H1 (cell line): ENCODE data around the gene CDR2. TPM values are rescaled to one million over a fixed set of nuclear protein-coding genes. Genes with fewer than 3 reads are reported as not detected.
"Not testable (repeated sequence)": the region's sequence is repeated elsewhere in the genome, so short reads cannot be mapped to it uniquely, and the experiment has no call there.

Experiments used
- CTCF ChIA-PET: fragments of 300-600 bp; sonication (Branson Sonifier 250); formaldehyde crosslinking; loops from one replicate; lab custom pipeline; 2021; ENCODE audit not compliant: partially characterized antibody; lab: Charles Lee
- POLR2A ChIA-PET: fragments of 300-600 bp; sonication (Branson Sonifier 250); formaldehyde crosslinking; loops from one replicate; lab custom pipeline; 2021; ENCODE audit warnings: inconsistent platforms; ENCODE audit not compliant: partially characterized antibody; lab: Charles Lee
- DNase-seq, 2 experiments: peaks; one replicate each; pipeline versions ENCODE4 v3.0.0 to v3.0.0-alpha.2; 2010 to 2022; ENCODE audit warnings: low spot score in 2 of 2, low read depth in 1 of 2, mixed read lengths in 1 of 2
- FAIRE-seq: peaks from 2 replicates; lab custom pipeline; 2011; peaks lifted over from hg19 to GRCh38; lab: Jason Lieb, UNC
- H2AFZ ChIP-seq: 2 replicates; pipeline ENCODE4 v1.8.1; 2012; ENCODE audit warnings: low read length, inconsistent platforms
- H2AK5ac ChIP-seq: 2 replicates; pipeline ENCODE4 v1.6.1; 2013; ENCODE audit warnings: low read depth, low read length
- H2BK120ac ChIP-seq: replicated peaks from 2 replicates; pipeline ENCODE3; 2013; ENCODE audit warnings: low read depth, low read length, inconsistent platforms
- H2BK12ac ChIP-seq: 2 replicates; pipeline ENCODE4 v1.6.1; 2013; ENCODE audit warnings: low read depth, low read length
- H2BK15ac ChIP-seq: 2 replicates; pipeline ENCODE4 v1.6.1; 2013; ENCODE audit warnings: low read length
- H2BK20ac ChIP-seq: 2 replicates; pipeline ENCODE4 v1.6.1; 2013; ENCODE audit warnings: low read length
- H2BK5ac ChIP-seq: 2 replicates; pipeline ENCODE4 v1.6.1; 2013; ENCODE audit warnings: low read depth, low read length
- H3K14ac ChIP-seq: 2 replicates; pipeline ENCODE4 v1.6.1; 2013; ENCODE audit warnings: inconsistent platforms; ENCODE audit not compliant: insufficient read length
- H3K18ac ChIP-seq: 2 replicates; pipeline ENCODE4 v1.6.1; 2013; ENCODE audit warnings: low read length; ENCODE audit errors: extremely low read depth
- H3K23ac ChIP-seq: 2 replicates; pipeline ENCODE4 v1.6.1; 2013; ENCODE audit warnings: inconsistent platforms; ENCODE audit not compliant: insufficient read length
- H3K23me2 ChIP-seq: 2 replicates; pipeline ENCODE4 v1.6.1; 2013; ENCODE audit warnings: low read depth, low read length
- H3K27ac ChIP-seq: 2 replicates; pipeline ENCODE4 v1.6.1; 2011; ENCODE audit warnings: low read depth, low read length, inconsistent platforms
- H3K27me3 ChIP-seq, 4 experiments: replicated peaks in 1 of 4; 1 replicate in 1 of 4; 2 replicates in 3 of 4; pipeline versions ENCODE4 v1.6.1 to v1.8.1; 2011 to 2013; ENCODE audit warnings: low read length in 3 of 4, mild to moderate bottlenecking in 3 of 4, inconsistent platforms in 2 of 4, mixed read lengths in 2 of 4, moderate library complexity in 1 of 4; ENCODE audit not compliant: control insufficient read depth in 3 of 4, insufficient read depth in 3 of 4; ENCODE audit errors: extremely low read depth in 1 of 4
- H3K36me3 ChIP-seq, 4 experiments: 2 replicates each; pipeline versions ENCODE4 v1.6.1 to v1.8.1; 2011 to 2013; ENCODE audit warnings: mild to moderate bottlenecking in 4 of 4, low read length in 3 of 4, moderate library complexity in 2 of 4, control low read depth in 1 of 4, inconsistent platforms in 1 of 4; ENCODE audit not compliant: insufficient read depth in 4 of 4, control insufficient read depth in 2 of 4
- H3K4ac ChIP-seq: replicated peaks from 2 replicates; pipeline ENCODE3; 2013; ENCODE audit warnings: low read length, low read depth, mixed read lengths, inconsistent platforms; ENCODE audit not compliant: insufficient read length
- H3K4me1 ChIP-seq, 4 experiments: replicated peaks in 1 of 4; 1 replicate in 1 of 4; 2 replicates in 3 of 4; pipeline versions ENCODE4 v1.6.1 to v1.8.1; 2011 to 2013; ENCODE audit warnings: low read length in 3 of 4, inconsistent platforms in 2 of 4, mixed read lengths in 1 of 4; ENCODE audit not compliant: insufficient read depth in 4 of 4, control insufficient read depth in 3 of 4
- H3K4me2 ChIP-seq, 2 experiments: 2 replicates each; pipeline versions ENCODE4 v1.6.1 to v1.8.1; 2011 to 2013; ENCODE audit warnings: low read depth in 2 of 2, low read length in 2 of 2, control low read depth in 1 of 2, inconsistent platforms in 1 of 2, mild to moderate bottlenecking in 1 of 2; ENCODE audit not compliant: insufficient read depth in 1 of 2
- H3K4me3 ChIP-seq, 4 experiments: fragments of 200-600, 300-600 bp in 1 of 4; sonication (generic), shearing (Covaris generic), sonication (Bioruptor Twin) in 1 of 4; 2 replicates each; pipeline versions ENCODE4 v1.5.1 to v1.8.1; 2011 to 2016; ENCODE audit warnings: low read length in 4 of 4, low read depth in 3 of 4, control low read depth in 2 of 4, inconsistent platforms in 2 of 4, mild to moderate bottlenecking in 2 of 4, mixed read lengths in 1 of 4, moderate library complexity in 1 of 4; ENCODE audit not compliant: insufficient read depth in 2 of 4; ENCODE audit errors: extremely low read depth in 1 of 4
- H3K56ac ChIP-seq: replicated peaks from 2 replicates; pipeline ENCODE3; 2013; ENCODE audit warnings: low read depth, mild to moderate bottlenecking, mixed read lengths, low read length, inconsistent platforms; ENCODE audit not compliant: insufficient read length
- H3K79me1 ChIP-seq: 2 replicates; pipeline ENCODE4 v1.6.1; 2013; ENCODE audit warnings: low read depth, low read length, control low read depth
- H3K79me2 ChIP-seq, 2 experiments: 2 replicates each; pipeline versions ENCODE4 v1.6.1 to v1.8.1; 2012 to 2013; ENCODE audit warnings: low read length in 2 of 2, mild to moderate bottlenecking in 2 of 2, inconsistent platforms in 1 of 2; ENCODE audit not compliant: insufficient read depth in 2 of 2, control insufficient read depth in 1 of 2
- H3K9ac ChIP-seq, 4 experiments: replicated peaks in 1 of 4; 1 replicate in 1 of 4; 2 replicates in 3 of 4; pipeline versions ENCODE4 v1.6.1 to v1.8.1; 2011 to 2013; ENCODE audit warnings: low read depth in 3 of 4, low read length in 3 of 4, control low read depth in 2 of 4, mild to moderate bottlenecking in 2 of 4, moderate library complexity in 2 of 4, inconsistent platforms in 1 of 4; ENCODE audit errors: extremely low read depth in 1 of 4
- H3K9me3 ChIP-seq, 2 experiments: 2 replicates each; pipeline versions ENCODE4 v1.6.1 to v1.8.1; 2012 to 2013; ENCODE audit warnings: mild to moderate bottlenecking in 2 of 2, moderate library complexity in 2 of 2, control low read depth in 1 of 2, inconsistent platforms in 1 of 2, low read depth in 1 of 2, low read length in 1 of 2, mixed read lengths in 1 of 2; ENCODE audit not compliant: insufficient read depth in 2 of 2
- H4K20me1 ChIP-seq, 2 experiments: replicated peaks in 1 of 2; 2 replicates each; pipeline versions ENCODE3 to v1.8.1; 2011 to 2013; ENCODE audit warnings: inconsistent platforms in 2 of 2, low read length in 2 of 2, mild to moderate bottlenecking in 1 of 2; ENCODE audit not compliant: insufficient read depth in 2 of 2, control insufficient read depth in 1 of 2
- H4K5ac ChIP-seq: 2 replicates; pipeline ENCODE4 v1.6.1; 2013; ENCODE audit warnings: low read length, low read depth, mixed read lengths, inconsistent platforms; ENCODE audit not compliant: insufficient read length
- H4K8ac ChIP-seq: 2 replicates; pipeline ENCODE4 v1.8.0; 2013; ENCODE audit warnings: mild to moderate bottlenecking, moderate library complexity, low read length, inconsistent platforms; ENCODE audit not compliant: insufficient read depth; ENCODE audit errors: extremely low read depth
- H4K91ac ChIP-seq: replicated peaks from 2 replicates; pipeline ENCODE3; 2013; ENCODE audit warnings: low read length, mixed read lengths, inconsistent platforms; ENCODE audit not compliant: insufficient read length
- WGBS, 2 experiments: shearing (Covaris generic) in 1 of 2; methylation state at CpG; one replicate each; pipeline versions ENCODE4 v1.1.6 to v1.1.7; 2013 to 2015; ENCODE audit warnings: low lambda C conversion rate in 2 of 2, mixed read lengths in 2 of 2, inconsistent platforms in 1 of 2, low coverage in 1 of 2, missing lambda C conversion rate in 1 of 2; ENCODE audit not compliant: insufficient replicate concordance in 2 of 2, insufficient coverage in 1 of 2, insufficient read length in 1 of 2; ENCODE audit errors: extremely low coverage in 1 of 2, missing lambda C conversion rate in 1 of 2; 5-methylcytosine and 5-hydroxymethylcytosine counted together
- polyA plus RNA-seq, 7 experiments: library from polyadenylated mRNA; depleted of rRNA in 3 of 7; stranded (reverse) in 5 of 7; unstranded in 2 of 7; fragments of >200 nt in 5 of 7; fragments of 200-250 nt in 2 of 7; gene quantifications; 1 replicate in 5 of 7; 2 replicates in 1 of 7; 4 replicates in 1 of 7; pipeline versions ENCODE4 v1.2.1 to v1.2.3, GENCODE V29; 2011 to 2013; ENCODE audit warnings: missing spikeins in 2 of 7, mixed read lengths in 2 of 7
- total RNA-seq: library from RNA; stranded (reverse); fragmentation: NEBNext Ultra II Directional; extraction: Animal tissue kit (Norgen Biotek cat#: 25700); gene quantifications from 2 replicates; pipeline ENCODE4 v1.2.1, GENCODE V29; 2021

Gene CDR2
- total and polyA plus RNA-seq, 2 of the 8 experiments (the other 6 are each of a cell fraction or from before 2014, with no cell fraction given): 16.3 to 34.9 TPM

- Histone ChIP-seq H4K20me1 (peaks cover 16 to 36% of the 10 kb centered on the region in 2 experiments), H3K79me1 (peaks cover 15% of the 10 kb centered on the region; the same call in 1 of the 2 replicates), H3K79me2 (peaks cover 7 to 71% of the 10 kb centered on the region in 2 experiments; a peak in 2 of 4 replicates), H3K36me3 (peaks cover 5 to 28% (median 18%) of the 10 kb centered on the region in 4 experiments; a peak in 7 of 8 replicates)
- not testable (repeated sequence) for DNase-seq, H2AK5ac ChIP-seq, H2BK20ac ChIP-seq, H3K9me3 ChIP-seq, H4K5ac ChIP-seq, H3K56ac ChIP-seq, H2BK5ac ChIP-seq, H3K9ac ChIP-seq, FAIRE-seq, H2BK15ac ChIP-seq, H3K27ac ChIP-seq, H3K14ac ChIP-seq, H3K27me3 ChIP-seq, H4K91ac ChIP-seq, H3K4ac ChIP-seq, H3K4me2 ChIP-seq, H2AFZ ChIP-seq, H3K4me1 ChIP-seq, H2BK120ac ChIP-seq, H3K23ac ChIP-seq, H3K4me3 ChIP-seq, H3K18ac ChIP-seq, H3K23me2 ChIP-seq, H2BK12ac ChIP-seq, H4K8ac ChIP-seq
- POLR2A ChIA-PET: interaction anchor here (1.1 to 1.9 kb wide), 2 partner anchors 13 to 44 kb away, joined by 4 to 8 read pairs; no protein-coding TSS in a partner anchor
- CTCF ChIA-PET: interaction anchor here (0.9 to 4.1 kb wide), 16 partner anchors 9 to 202 kb away, joined by 3 to 42 read pairs (median 8); no protein-coding TSS in a partner anchor
- WGBS, 2 experiments: 91% methylated on average over 7 of the region's 7 CpGs; no CpG with 5 or more reads in 1 of the 2 experiments
Measured at GRCh38 chr16:22301423-22301822, 73.0 kb downstream of the CDR2 start.
